Motor neuron (in vitro differentiated cells): ENCODE data around the gene NTN4. TPM values are rescaled to one million over a fixed set of nuclear protein-coding genes. Genes with fewer than 3 reads are reported as not detected.
"Not testable (repeated sequence)": the region's sequence is repeated elsewhere in the genome, so short reads cannot be mapped to it uniquely, and the experiment has no call there.

Experiments used
- ATAC-seq, 8 experiments: fragments of 200-7000 bp; cut with Tn5 transposase; replicated peaks in 6 of 8; 2 replicates each; pipeline ENCODE4 v1.8.0; 2021; ENCODE audit warnings: mild to moderate bottlenecking in 8 of 8, moderate library complexity in 8 of 8
- H3K27ac ChIP-seq, 2 donors: fragments of 250-450 bp; sonication (Bioruptor Pico); 2 replicates each; pipeline ENCODE4 v1.9.0; 2021; ENCODE audit warnings: antibody characterized with exemption in 2 of 2, mild to moderate bottlenecking in 2 of 2, moderate library complexity in 1 of 2
- H3K4me1 ChIP-seq, 2 donors: fragments of 250-450 bp; sonication (Bioruptor Pico); replicated peaks in 1 of 2; 2 replicates each; pipeline ENCODE4 v1.6.1; 2021; ENCODE audit warnings: antibody characterized with exemption in 2 of 2, mild to moderate bottlenecking in 2 of 2, moderate library complexity in 1 of 2
- H3K4me3 ChIP-seq, 5 donors: fragments of 250-450 bp; sonication (Bioruptor Pico); 2 replicates each; pipeline ENCODE4 v1.9.0; 2021; ENCODE audit warnings: antibody characterized with exemption in 5 of 5, mild to moderate bottlenecking in 5 of 5, moderate library complexity in 4 of 5
- whole genome bisulfite sequencing, 10 experiments: fragments of 450-650 bp; shearing (Covaris generic); methylation state at CpG; one replicate each; pipeline ENCODE4 v1.0.0; 2022; 5-methylcytosine and 5-hydroxymethylcytosine counted together
- in situ Hi-C, 9 experiments: fragments of 400-800 bp; cut with MboI; loops; one replicate each; pipeline ENCODE4 v1.15.0; 2021; ENCODE audit warnings: low sequenced_read_pairs in 9 of 9, low pct_unique_long_range_greater_than_20kb in 2 of 9; ENCODE audit not compliant: unreplicated experiment in 9 of 9
- total RNA-seq, 8 experiments: library from RNA; unstranded; fragments of 300-600 nt; gene quantifications; 2 replicates each; pipeline versions ENCODE4 v1.2.3 to v1.2.4, GENCODE V29; 2022

The NTN4 gene
- 10 to 100 TPM in 3 of 8 experiments, 1 to 10 TPM in 5; 4.3 to 50.8 (median 8.7) TPM for total RNA-seq

- H3K27ac ChIP-seq: peak within 1 kb of the TSS in 1 of 2 donors; percentile 28
- in situ Hi-C loops: no loop called here
These were observed at the start of gene NTN4 for GRCh38 chr12:95790033-95790916. Gene NTN4 (minus strand): TSS chr12:95790764. CDS start chr12:95790309, 455 bp downstream.

DNA sequence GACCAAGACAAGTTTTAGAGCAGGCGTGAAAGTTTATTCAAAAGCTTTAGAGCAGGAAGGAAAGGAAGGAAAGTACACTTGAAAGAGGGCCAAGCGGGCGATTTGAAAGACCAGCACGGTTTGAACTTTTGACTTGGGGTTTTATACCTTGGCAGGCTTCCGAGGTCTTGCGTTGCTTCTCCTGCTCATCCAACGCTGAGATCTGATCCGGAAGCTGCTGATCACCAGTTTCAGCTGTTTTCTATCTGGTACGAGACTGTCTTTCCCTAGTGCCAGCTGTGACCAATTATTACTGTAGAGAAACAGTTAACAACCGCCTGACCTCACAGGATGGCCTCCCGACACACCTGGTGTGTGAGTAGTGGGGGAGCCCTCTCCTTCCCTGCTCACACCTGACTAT lies 47.6 kb upstream of the NTN4 start:
- 0 to 94% (median 80%) methylated on average over 1 to 10 of the region's 11 CpGs; no CpG with 5 or more reads in 1 of the 10 experiments for WGBS, 10 experiments
- H3K4me3 ChIP-seq: no peak overlapping the region
- ATAC-seq: peak in 3 of 8 experiments; percentile 11 to 29 (median 20)
- no peak overlapping the region for H3K27ac ChIP-seq
- no peaks in the 10 kb centered on the region for H3K4me1 ChIP-seq
- in situ Hi-C loops: no loop called here

More at GRCh38 chr12:95790033-95790916, at the start of gene NTN4:
- peaks cover 5 to 9% of the 10 kb centered on the region in 2 donors for H3K4me1 ChIP-seq
- peak within 1 kb of the TSS; percentile 56 to 77 (median 63) for H3K4me3 ChIP-seq
- 0 to 5% (median 0%) methylated on average over 1 to 6 of the region's 96 CpGs; no CpG with 5 or more reads in 6 of the 10 experiments for WGBS, 10 experiments
- peak; percentile 68 to 79 (median 72) for ATAC-seq

DNA sequence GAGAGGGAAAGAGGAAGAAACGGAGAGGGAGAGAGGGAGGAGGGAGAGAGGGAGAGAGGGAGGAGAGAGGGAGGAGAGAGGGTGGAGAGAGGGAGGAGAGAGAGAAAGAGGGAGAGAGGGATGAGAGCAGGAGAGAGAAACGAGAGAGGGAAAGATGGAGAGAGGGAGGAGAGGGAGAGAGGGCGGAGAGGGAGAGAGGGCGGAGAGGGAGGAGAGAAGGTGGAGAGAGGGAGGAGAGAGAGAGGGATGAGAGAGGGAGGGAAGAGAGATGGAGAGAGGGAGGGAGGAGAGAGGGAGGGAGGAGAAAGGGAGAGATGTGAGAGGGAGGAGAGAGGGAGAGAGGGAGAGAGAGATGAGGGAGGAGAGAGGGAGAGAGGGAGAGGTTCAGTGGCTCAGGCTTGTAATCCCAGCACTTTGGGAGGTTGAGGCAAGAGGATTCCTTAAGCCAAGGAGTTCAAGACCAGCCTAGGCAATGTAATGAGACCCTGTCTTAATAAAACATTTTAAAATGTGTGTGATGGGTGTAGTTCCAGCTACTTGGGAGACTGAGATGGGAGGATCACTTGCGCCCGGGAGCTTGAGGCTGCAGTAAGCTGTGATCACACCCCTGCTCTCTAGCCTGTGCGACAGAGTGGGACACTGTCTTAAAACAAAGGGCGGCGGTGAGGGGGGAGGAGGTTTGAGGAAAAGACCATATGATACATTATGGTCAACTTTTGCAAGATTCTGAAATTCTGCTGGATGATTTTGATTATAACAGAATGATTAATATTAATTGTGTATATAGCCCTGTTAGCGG lies 46.9 kb upstream of the NTN4 start:
- peak in 3 of 8 experiments; percentile 23 to 39 (median 32) for ATAC-seq
- no peak overlapping the region for H3K27ac ChIP-seq
- no peak overlapping the region for H3K4me3 ChIP-seq
- in situ Hi-C loops: no loop called here
- H3K4me1 ChIP-seq: no peaks in the 10 kb centered on the region
- 5 to 100% (median 32%) methylated on average over 1 to 4 of the region's 10 CpGs; no CpG with 5 or more reads in 3 of the 10 experiments for WGBS, 10 experiments

- in situ Hi-C loops: no loop called here
- ATAC-seq: peak in 4 of 8 experiments; percentile 11 to 51 (median 40)
- no peak overlapping the region for H3K27ac ChIP-seq
These were observed 46.2 kb upstream of the NTN4 start for GRCh38 chr12:95836630-95837239.

DNA sequence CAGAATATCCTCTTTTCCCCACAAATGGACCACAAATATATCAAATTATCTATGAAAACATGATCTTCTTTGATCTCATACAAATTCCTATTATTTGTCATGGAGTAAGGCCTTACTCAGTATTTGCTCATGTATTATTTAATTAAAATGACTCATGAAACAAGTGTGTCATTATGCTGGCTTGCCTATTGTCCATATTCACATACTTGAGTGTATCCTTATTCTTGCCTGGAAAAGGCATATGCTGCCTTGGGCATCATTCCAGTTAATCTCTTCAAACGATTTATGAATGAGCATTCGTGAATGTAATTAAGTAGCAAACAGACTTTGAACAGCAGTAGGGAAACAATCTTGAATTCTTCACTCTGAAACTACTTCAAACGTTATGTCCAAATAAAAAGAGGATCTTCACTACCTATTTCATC lies 45.6 kb upstream of the NTN4 start:
- H3K4me3 ChIP-seq: no peak overlapping the region
- no peaks in the 10 kb centered on the region for H3K4me1 ChIP-seq
- no peak overlapping the region for H3K27ac ChIP-seq
- in situ Hi-C loops: no loop called here
- 0 to 100% (median 57%) methylated on average over 1 to 3 of the region's 3 CpGs; no CpG with 5 or more reads in 1 of the 10 experiments for WGBS, 10 experiments
- peak in 5 of 8 experiments; percentile 36 to 91 (median 87) for ATAC-seq

More at GRCh38 chr12:95836630-95837239, 46.2 kb upstream of the NTN4 start:
- Histone ChIP-seq H3K4me1 (no peaks in the 10 kb centered on the region), H3K4me3 (no peak overlapping the region)
- no CpG with 5 or more reads among the region's 1 CpG for WGBS, 10 experiments

GRCh38 chr12:95834572-95834971 lies 44.0 kb upstream of the NTN4 start:
- Histone ChIP-seq H3K27ac (no peak overlapping the region), H3K4me1 (no peaks in the 10 kb centered on the region), H3K4me3 (no peak overlapping the region)
- in situ Hi-C loops: no loop called here
- no peak for ATAC-seq
- WGBS, 10 experiments: 67 to 100% (median 83%) methylated on average over 1 of the region's 1 CpG; no CpG with 5 or more reads in 4 of the 10 experiments

DNA sequence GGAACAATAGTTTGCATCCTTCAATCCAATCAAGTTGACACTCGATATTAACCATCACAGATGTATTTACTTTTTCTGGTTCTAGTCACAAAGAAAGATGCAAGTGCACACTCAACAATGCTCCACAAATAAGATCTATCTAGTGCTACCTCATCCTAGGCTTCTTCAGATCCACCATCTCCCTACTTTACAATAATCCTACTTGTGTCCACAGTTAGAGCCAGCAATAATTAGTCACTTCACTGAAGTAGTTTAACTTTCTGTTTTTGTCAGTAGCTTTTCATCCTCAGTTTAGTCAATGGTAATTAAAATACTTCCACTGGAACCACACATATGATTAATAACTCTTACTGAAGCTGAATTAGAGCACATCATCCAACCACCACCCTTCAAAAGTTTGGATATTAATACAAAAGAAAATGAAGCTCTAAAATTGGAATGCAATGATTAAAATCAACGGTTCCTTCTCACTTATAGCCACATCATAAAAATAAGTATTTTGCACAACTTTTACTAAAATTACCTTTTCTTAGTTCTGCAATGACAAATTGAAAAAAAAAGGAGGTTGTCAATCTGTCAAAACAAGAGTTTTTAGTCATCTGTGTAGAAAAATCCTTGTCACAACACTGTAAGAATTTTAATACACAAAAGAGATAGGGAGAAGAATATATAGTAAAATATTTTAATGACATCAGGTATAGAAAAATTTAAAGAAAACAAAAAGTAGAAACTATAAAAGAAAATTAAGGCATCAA lies 39.9 kb upstream of the NTN4 start:
- in situ Hi-C loops: no loop called here
- Histone ChIP-seq H3K27ac (no peak overlapping the region), H3K4me1 (peaks cover 0 to 3% of the 10 kb centered on the region in 2 donors), H3K4me3 (no peak overlapping the region)
- no peak for ATAC-seq
- WGBS, 10 experiments: 41 to 100% (median 76%) methylated on average over 1 to 2 of the region's 2 CpGs

GRCh38 chr12:95829395-95829794 lies 38.8 kb upstream of the NTN4 start:
- ATAC-seq: no peak
- Histone ChIP-seq H3K4me1 (peaks cover 0 to 3% of the 10 kb centered on the region in 2 donors), H3K27ac (no peak overlapping the region), H3K4me3 (no peak overlapping the region)
- in situ Hi-C loops: no loop called here

GRCh38 chr12:95820096-95820703 lies 29.6 kb upstream of the NTN4 start:
- peaks cover 0 to 3% of the 10 kb centered on the region in 2 donors for H3K4me1 ChIP-seq
- 0% methylated on average over 1 of the region's 1 CpG; no CpG with 5 or more reads in 2 of the 10 experiments for WGBS, 10 experiments
- in situ Hi-C loops: loop anchor here in 6 of 9 experiments (25.0 kb wide), 1 partner anchor 233 kb away; no protein-coding TSS in a partner anchor
- no peak overlapping the region for H3K27ac ChIP-seq
- H3K4me3 ChIP-seq: no peak overlapping the region
- ATAC-seq: peak in 4 of 8 experiments; percentile 57 to 75 (median 64)

DNA sequence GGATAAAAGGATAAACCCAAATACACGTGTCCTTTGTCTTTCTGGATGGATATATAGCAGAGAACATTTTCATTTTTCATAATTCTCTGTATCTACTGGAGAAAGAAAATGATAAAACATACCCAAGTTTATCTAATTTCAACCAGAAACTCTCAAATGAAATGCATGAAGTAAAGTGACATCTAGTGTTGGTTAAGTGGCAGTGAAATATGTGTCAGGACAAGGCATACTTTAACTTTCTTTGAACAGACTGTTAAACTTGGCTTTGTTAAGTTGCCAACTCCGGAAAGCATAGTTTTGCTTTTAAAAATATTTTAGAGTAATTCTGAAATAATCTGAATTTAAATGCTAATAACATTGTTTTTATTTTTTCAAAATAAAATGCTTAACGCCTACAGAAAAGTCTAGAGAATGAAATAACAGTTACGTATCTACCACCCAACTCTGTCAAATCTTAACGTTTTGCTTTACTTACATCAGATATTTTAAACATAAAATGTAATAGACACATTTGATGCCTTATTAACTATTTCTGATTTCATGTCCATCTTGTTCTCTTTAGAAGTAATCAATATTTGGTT lies 25.2 kb upstream of the NTN4 start:
- H3K4me1 ChIP-seq: peaks cover 0 to 3% of the 10 kb centered on the region in 2 donors
- in situ Hi-C loops: loop anchor here in 8 of 9 experiments (10.0 to 25.0 kb wide), 3 partner anchors 191 to 231 kb away; no protein-coding TSS in a partner anchor
- 37 to 83% (median 57%) methylated on average over 1 to 5 of the region's 5 CpGs for WGBS, 10 experiments
- no peak overlapping the region for H3K4me3 ChIP-seq
- no peak overlapping the region for H3K27ac ChIP-seq
- ATAC-seq: peak in 2 of 8 experiments; percentile 31 to 52

DNA sequence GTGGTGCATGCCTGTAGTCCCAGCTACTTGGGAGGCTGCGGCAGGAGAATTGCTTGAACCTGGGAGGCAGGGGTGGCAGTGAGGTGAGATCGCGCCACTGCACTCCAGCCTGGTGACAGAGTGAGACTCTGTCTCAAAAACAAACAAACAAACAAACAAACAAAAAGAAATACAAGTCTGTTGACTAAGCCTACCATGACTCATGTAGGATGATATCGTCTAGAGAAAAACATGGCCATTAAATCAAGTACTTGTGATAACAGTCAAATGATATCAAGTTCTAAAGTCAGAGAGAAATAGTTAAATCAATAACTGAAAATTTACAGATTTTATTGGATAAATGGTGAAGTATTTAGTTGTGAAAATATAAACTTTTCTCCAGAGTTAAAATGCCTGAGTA lies 21.6 kb upstream of the NTN4 start:
- ATAC-seq, H3K4me3 ChIP-seq, H3K27ac ChIP-seq, H3K4me1 ChIP-seq: not testable (repeated sequence)
- in situ Hi-C loops: loop anchor here in 8 of 9 experiments (10.0 to 25.0 kb wide), 3 partner anchors 187 to 227 kb away; no protein-coding TSS in a partner anchor
- 40 to 100% (median 93%) methylated on average over 1 to 4 of the region's 4 CpGs for WGBS, 10 experiments
